MM.1S (cell line): Measurements from ENCODE around the gene SLCO1B3.

ENCODE experiments used
- DNase-seq: peaks from one replicate; pipeline ENCODE4 v3.0.0-alpha.2; 2015
- H2AFZ ChIP-seq: fragments of 300-600 bp; sonication (generic); 2 replicates; pipeline ENCODE4 v1.6.0; 2016; ENCODE audit warnings: antibody characterized with exemption, low read length
- H3F3A ChIP-seq: fragments of 300-600 bp; sonication (generic); 2 replicates; pipeline ENCODE4 v1.6.1; 2016; ENCODE audit warnings: mild to moderate bottlenecking, antibody characterized with exemption, low read length, moderate library complexity, mixed read lengths; ENCODE audit not compliant: insufficient read depth
- H3K27ac ChIP-seq: fragments of 300-600 bp; sonication (generic); 2 replicates; pipeline ENCODE4 v1.5.1; 2016; ENCODE audit warnings: mild to moderate bottlenecking, low read length
- H3K27me3 ChIP-seq: fragments of 300-600 bp; sonication (generic); replicated peaks from 2 replicates; pipeline ENCODE4 v1.6.0; 2016; ENCODE audit warnings: low read length; ENCODE audit not compliant: insufficient read depth
- H3K36me3 ChIP-seq: fragments of 300-600 bp; sonication (generic); replicated peaks from 2 replicates; pipeline ENCODE4 v1.6.1; 2016; ENCODE audit warnings: mild to moderate bottlenecking, low read length, mixed read lengths; ENCODE audit not compliant: insufficient read depth
- H3K4me1 ChIP-seq: fragments of 300-600 bp; sonication (generic); 2 replicates; pipeline ENCODE4 v1.6.1; 2016; ENCODE audit warnings: low read length, mixed read lengths
- H3K4me2 ChIP-seq: fragments of 300-600 bp; sonication (generic); 2 replicates; pipeline ENCODE4 v1.6.0; 2016; ENCODE audit warnings: low read depth, low read length
- H3K4me3 ChIP-seq: fragments of 300-600 bp; sonication (generic); 2 replicates; pipeline ENCODE4 v1.5.1; 2016; ENCODE audit warnings: low read length, mixed read lengths
- H3K79me2 ChIP-seq: fragments of 300-600 bp; sonication (generic); 2 replicates; pipeline ENCODE4 v1.6.1; 2016; ENCODE audit warnings: mixed run types, low read length, mixed read lengths
- H3K9ac ChIP-seq: fragments of 300-600 bp; sonication (generic); 2 replicates; pipeline ENCODE4 v1.6.1; 2016; ENCODE audit warnings: low read length, mixed read lengths
- H3K9me2 ChIP-seq: fragments of 300-600 bp; sonication (generic); replicated peaks from 2 replicates; pipeline ENCODE4 v1.6.1; 2016; ENCODE audit warnings: mild to moderate bottlenecking, low read length, mixed read lengths; ENCODE audit not compliant: insufficient read depth
- H3K9me3 ChIP-seq: fragments of 300-600 bp; sonication (generic); replicated peaks from 2 replicates; pipeline ENCODE4 v1.6.1; 2016; ENCODE audit warnings: mild to moderate bottlenecking, low read length, mixed read lengths; ENCODE audit not compliant: insufficient read depth
- H4K20me1 ChIP-seq: fragments of 300-600 bp; sonication (generic); 2 replicates; pipeline ENCODE4 v1.6.1; 2016; ENCODE audit warnings: mild to moderate bottlenecking, low read length, moderate library complexity, mixed read lengths; ENCODE audit not compliant: insufficient read depth
- CTCF ChIP-seq: fragments of 300-600 bp; sonication (generic); IDR thresholded peaks from 2 replicates; pipeline ENCODE4 v1.5.1; 2016; ENCODE audit warnings: antibody characterized with exemption, low read length, mixed read lengths
- EZH2 ChIP-seq: fragments of 300-600 bp; sonication (generic); optimal IDR thresholded peaks from 2 replicates; pipeline ENCODE3; 2017; ENCODE audit warnings: low read depth, mild to moderate bottlenecking, antibody characterized with exemption, low read length, mixed read lengths
- EZH2phosphoT487 ChIP-seq: fragments of 300-600 bp; sonication (generic); IDR thresholded peaks from 2 replicates; pipeline ENCODE4 v1.6.1; 2018; ENCODE audit warnings: antibody characterized with exemption, low read length

Gene SLCO1B3

DNA sequence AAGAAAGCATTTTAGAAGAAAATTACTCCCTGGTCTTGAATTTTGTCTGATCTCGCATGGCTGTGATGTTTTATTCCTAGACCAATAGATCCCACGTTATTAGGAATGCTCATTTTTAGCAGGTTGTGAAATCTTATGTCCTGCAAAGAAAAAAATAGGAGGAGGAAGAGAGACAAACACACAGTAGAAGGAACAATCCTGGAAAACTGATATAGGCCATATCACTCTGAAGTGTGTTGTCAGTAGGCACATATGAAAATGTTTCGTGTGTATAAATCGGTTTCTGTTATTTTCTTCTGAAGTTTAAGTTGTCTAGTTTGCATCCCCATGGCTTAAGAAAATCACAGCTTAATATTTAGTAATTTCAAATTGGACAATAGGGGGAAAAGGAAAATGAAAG lies 12.4 kb downstream of the SLCO1B3 start:
- H3F3A ChIP-seq = no peaks in the 10 kb centered on the region
- H3K9me3 ChIP-seq = no peaks in the 10 kb centered on the region
- no peaks in the 10 kb centered on the region for H3K4me1 ChIP-seq
- no peaks in the 10 kb centered on the region for H4K20me1 ChIP-seq
- TF ChIP-seq EZH2 = no peak
- TF ChIP-seq CTCF = no peak
- TF ChIP-seq EZH2phosphoT487 = no peak
- no peak for DNase-seq
- no peaks in the 10 kb centered on the region for H3K9me2 ChIP-seq
- H2AFZ ChIP-seq = no peak overlapping the region
- H3K27ac ChIP-seq = no peak overlapping the region
- H3K27me3 ChIP-seq = no peaks in the 10 kb centered on the region
- no peak overlapping the region for H3K4me2 ChIP-seq
- no peak overlapping the region for H3K4me3 ChIP-seq
- H3K36me3 ChIP-seq = no peaks in the 10 kb centered on the region
- H3K79me2 ChIP-seq = no peaks in the 10 kb centered on the region
- no peak overlapping the region for H3K9ac ChIP-seq

DNA sequence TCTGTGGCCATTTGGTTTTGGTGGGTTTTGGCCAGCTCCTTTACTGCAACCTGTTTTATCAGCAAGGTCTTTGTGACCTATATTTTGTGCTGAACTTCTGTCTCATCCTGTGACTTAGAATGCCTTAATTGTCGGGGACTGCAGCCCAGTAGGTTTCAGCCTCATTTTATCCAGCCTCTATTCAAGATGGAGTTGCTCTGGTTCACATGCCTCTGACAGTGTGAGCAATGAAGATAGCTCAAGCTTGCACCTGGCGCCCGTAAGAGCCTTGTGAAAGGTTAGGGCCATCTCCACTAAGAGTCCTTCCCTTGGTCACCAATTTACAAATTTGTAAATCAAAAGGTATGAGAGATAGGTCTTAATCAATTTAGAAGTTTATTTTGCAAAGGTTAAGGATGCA lies 19.4 kb downstream of the SLCO1B3 start:
- TF ChIP-seq EZH2phosphoT487 (no peak), CTCF (no peak), EZH2 (no peak)
- Histone ChIP-seq H3K9ac (no peak overlapping the region), H3F3A (no peaks in the 10 kb centered on the region), H3K9me2 (no peaks in the 10 kb centered on the region), H4K20me1 (no peaks in the 10 kb centered on the region), H3K4me1 (no peaks in the 10 kb centered on the region), H3K4me3 (no peak overlapping the region), H3K4me2 (no peak overlapping the region), H2AFZ (no peak overlapping the region), H3K36me3 (no peaks in the 10 kb centered on the region), H3K79me2 (no peaks in the 10 kb centered on the region), H3K9me3 (no peaks in the 10 kb centered on the region), H3K27me3 (no peaks in the 10 kb centered on the region), H3K27ac (no peak overlapping the region)
- no peak for DNase-seq

GRCh38 chr12:20830456-20830855 lies 20.0 kb downstream of the SLCO1B3 start:
- Histone ChIP-seq H3K4me2 (no peak overlapping the region), H3K4me1 (no peaks in the 10 kb centered on the region), H3K36me3 (no peaks in the 10 kb centered on the region), H2AFZ (no peak overlapping the region), H3F3A (no peaks in the 10 kb centered on the region), H3K9ac (no peak overlapping the region), H3K4me3 (no peak overlapping the region), H3K27ac (no peak overlapping the region), H3K27me3 (no peaks in the 10 kb centered on the region), H3K9me3 (no peaks in the 10 kb centered on the region), H3K9me2 (no peaks in the 10 kb centered on the region), H3K79me2 (no peaks in the 10 kb centered on the region), H4K20me1 (no peaks in the 10 kb centered on the region)
- TF ChIP-seq EZH2 = no peak
- TF ChIP-seq CTCF = no peak
- TF ChIP-seq EZH2phosphoT487 = no peak
- no peak for DNase-seq
